Prostate gland (tissue), 2 donors: ENCODE results near the gene CTIF. TPM values are rescaled to one million over a fixed set of nuclear protein-coding genes. Genes with fewer than 3 reads are reported as not detected.
A peak's percentile ranks its signal among the peaks of the same experiment; 100 is the strongest.
"Not testable (repeated sequence)": the region's sequence is repeated elsewhere in the genome, so short reads cannot be mapped to it uniquely, and the experiment has no call there.

Experiments
- DNase-seq: peaks from one replicate; pipeline ENCODE4 v3.0.0-alpha.2; 2019; ENCODE audit warnings: low spot score
- H3K27ac ChIP-seq, 2 donors: fragments of 200-600 bp; sonication (generic); 2 replicates each; pipeline ENCODE4 v1.5.1; 2017 to 2019
- H3K27me3 ChIP-seq: fragments of 200-600 bp; sonication (generic); replicated peaks from 2 replicates; pipeline ENCODE4 v1.5.1; 2019; ENCODE audit not compliant: insufficient read depth
- H3K36me3 ChIP-seq, 2 donors: fragments of 200-600 bp; sonication (generic); 1 replicate in 1 of 2; 2 replicates in 1 of 2; pipeline versions ENCODE4 v1.5.1 to v1.8.1; 2017 to 2019
- H3K4me1 ChIP-seq: fragments of 200-600 bp; sonication (generic); replicated peaks from 2 replicates; pipeline ENCODE4 v1.5.1; 2019
- H3K4me3 ChIP-seq, 2 donors: fragments of 200-600 bp; sonication (generic); 2 replicates each; pipeline ENCODE4 v1.5.1; 2017 to 2019
- H3K9me3 ChIP-seq: fragments of 200-600 bp; sonication (generic); 2 replicates; pipeline ENCODE4 v1.5.1; 2017
- POLR2A ChIP-seq: fragments of 450-650 bp; IDR thresholded peaks from one replicate; pipeline ENCODE4 v1.6.1; 2016; ENCODE audit warnings: antibody characterized with exemption, mild to moderate bottlenecking
- POLR2AphosphoS5 ChIP-seq: sonication (generic); formaldehyde crosslinking; IDR thresholded peaks from one replicate; pipeline ENCODE4 v1.6.1; 2017; ENCODE audit warnings: antibody characterized with exemption
- WGBS: methylation state at CpG from one replicate; pipeline ENCODE4 v1.1.5; 2018; 5-methylcytosine and 5-hydroxymethylcytosine counted together
- intact Hi-C: fragments of 100-400 bp; cut with DNase I; formaldehyde crosslinking; loops from one replicate; pipeline ENCODE4 v1.14.2; 2022
- total RNA-seq, 2 donors: library from RNA; depleted of rRNA; stranded (reverse); fragments of >200 nt; gene quantifications; one replicate each; pipeline ENCODE4 v1.1.0, GENCODE V29; 2016
- TF ChIP-seq, protein P1 (sequence below), 4 experiments: fragments of 200-600 bp in 2 of 4; fragments of 450-650 bp in 2 of 4; sonication (generic) in 2 of 4; IDR thresholded peaks; 1 replicate in 3 of 4; 2 replicates in 1 of 4; pipeline ENCODE4 v1.5.1; 2016 to 2019; ENCODE audit warnings: antibody characterized with exemption in 4 of 4, mild to moderate bottlenecking in 2 of 4, moderate library complexity in 2 of 4

Gene CTIF
- total RNA-seq, 2 donors from 2014 or later = 8.1 to 57.9 TPM

DNA sequence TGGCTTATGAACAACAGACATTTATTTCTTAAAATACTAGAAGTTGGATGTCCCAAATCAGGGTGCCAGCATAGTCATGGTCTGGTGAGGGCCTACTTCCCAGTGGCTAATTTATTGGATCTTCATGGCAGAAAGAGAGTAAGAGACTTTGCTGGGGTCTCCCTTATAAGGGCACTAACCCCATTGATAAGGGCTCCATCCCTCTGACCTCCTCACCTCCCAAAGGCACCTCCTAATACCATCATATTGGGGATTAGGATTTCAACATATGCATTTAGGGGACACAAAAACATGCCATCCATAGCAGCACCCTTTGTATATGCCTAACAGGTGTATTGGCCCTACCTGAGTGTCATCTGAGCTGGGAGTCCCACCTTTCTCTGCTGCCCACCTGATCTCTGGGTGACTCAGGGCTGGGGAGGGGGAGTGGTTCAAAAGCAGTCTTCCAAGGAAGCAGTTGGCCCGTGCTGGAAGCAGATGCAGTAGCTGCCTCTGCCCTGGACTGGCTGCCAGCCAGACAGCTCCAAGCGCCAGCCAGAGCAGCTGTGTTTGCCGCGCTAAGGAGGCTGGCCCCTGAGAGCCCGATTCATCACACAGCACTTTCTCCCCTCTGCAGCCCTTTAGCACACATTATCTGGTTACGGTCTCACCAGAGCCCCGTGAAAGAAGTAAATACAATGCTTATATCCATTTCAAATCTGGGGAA lies 327.4 kb downstream of the CTIF start:
- Histone ChIP-seq H3K9me3 (no peaks in the 10 kb centered on the region), H3K4me1 (no peaks in the 10 kb centered on the region), H3K4me3 (no peak overlapping the region), H3K36me3 (no peaks in the 10 kb centered on the region), H3K27me3 (no peaks in the 10 kb centered on the region), H3K27ac (no peak overlapping the region)
- peak; percentile 46 for DNase-seq
- intact Hi-C loops = no loop called here
- TF ChIP-seq POLR2AphosphoS5 = no peak
- WGBS = 10% methylated on average over 7 of the region's 7 CpGs

DNA sequence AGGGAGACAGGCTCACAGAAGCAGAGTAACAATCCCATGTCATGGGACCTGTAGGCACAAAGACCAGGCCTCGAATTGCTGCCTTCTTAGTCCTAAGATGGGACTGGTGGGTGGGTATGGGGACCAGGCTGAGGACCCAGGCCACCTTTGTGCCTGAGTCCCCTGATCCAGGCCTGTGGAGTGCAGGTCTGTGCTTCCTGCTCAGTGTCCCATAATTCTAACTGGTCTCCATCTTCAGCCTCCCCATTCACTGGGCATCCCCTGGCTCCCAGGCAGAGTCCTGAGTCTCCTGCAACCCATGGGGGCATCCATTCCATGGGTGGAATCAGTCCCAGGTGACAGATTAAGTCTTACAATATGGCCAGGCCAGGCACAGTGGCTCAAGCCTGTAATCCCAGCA lies 328.0 kb downstream of the CTIF start:
- 36% methylated on average over 1 of the region's 1 CpG for WGBS

DNA sequence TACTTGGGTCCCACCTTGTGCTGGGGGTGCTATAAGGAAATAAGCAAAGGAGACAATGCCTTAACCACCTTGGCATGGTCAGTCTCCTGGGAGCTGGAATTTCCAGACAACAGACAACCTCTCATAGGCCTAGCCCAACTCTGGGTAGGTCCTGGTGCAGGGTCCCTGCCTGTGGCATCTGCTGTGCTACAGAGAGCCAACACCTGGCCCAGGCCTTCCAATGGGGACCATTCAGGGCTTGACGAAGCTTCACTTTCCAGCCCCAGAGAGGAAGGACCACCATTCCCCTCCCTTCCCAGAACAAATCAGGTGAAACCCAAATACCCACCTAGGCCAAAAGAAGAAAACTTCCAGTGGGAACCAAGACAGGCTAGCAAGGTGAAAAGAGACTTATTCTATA lies 329.1 kb downstream of the CTIF start:
- intact Hi-C loops = no loop called here
- Histone ChIP-seq H3K27ac (no peak overlapping the region), H3K4me1 (no peaks in the 10 kb centered on the region), H3K9me3 (no peaks in the 10 kb centered on the region), H3K4me3 (no peak overlapping the region), H3K36me3 (no peaks in the 10 kb centered on the region), H3K27me3 (no peaks in the 10 kb centered on the region)
- WGBS = 85% methylated on average over 1 of the region's 1 CpG
- no peak for DNase-seq
- TF ChIP-seq POLR2AphosphoS5 = no peak
- TF ChIP-seq, protein P1, sequence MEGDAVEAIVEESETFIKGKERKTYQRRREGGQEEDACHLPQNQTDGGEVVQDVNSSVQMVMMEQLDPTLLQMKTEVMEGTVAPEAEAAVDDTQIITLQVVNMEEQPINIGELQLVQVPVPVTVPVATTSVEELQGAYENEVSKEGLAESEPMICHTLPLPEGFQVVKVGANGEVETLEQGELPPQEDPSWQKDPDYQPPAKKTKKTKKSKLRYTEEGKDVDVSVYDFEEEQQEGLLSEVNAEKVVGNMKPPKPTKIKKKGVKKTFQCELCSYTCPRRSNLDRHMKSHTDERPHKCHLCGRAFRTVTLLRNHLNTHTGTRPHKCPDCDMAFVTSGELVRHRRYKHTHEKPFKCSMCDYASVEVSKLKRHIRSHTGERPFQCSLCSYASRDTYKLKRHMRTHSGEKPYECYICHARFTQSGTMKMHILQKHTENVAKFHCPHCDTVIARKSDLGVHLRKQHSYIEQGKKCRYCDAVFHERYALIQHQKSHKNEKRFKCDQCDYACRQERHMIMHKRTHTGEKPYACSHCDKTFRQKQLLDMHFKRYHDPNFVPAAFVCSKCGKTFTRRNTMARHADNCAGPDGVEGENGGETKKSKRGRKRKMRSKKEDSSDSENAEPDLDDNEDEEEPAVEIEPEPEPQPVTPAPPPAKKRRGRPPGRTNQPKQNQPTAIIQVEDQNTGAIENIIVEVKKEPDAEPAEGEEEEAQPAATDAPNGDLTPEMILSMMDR (IDR thresholded peaks at IDR 0.05) = no peak
- TF ChIP-seq POLR2A = no peak

More for the DNA sequence above, 328.0 kb downstream of the CTIF start:
- H3K27ac ChIP-seq = no peak overlapping the region
- no peak for DNase-seq
- H3K4me1 ChIP-seq = no peaks in the 10 kb centered on the region
- no peaks in the 10 kb centered on the region for H3K27me3 ChIP-seq
- no peaks in the 10 kb centered on the region for H3K9me3 ChIP-seq
- intact Hi-C loops = no loop called here
- no peak for TF ChIP-seq POLR2AphosphoS5
- TF ChIP-seq, protein P1 (IDR thresholded peaks at IDR 0.05) = no peak
- no peak for TF ChIP-seq POLR2A
- H3K4me3 ChIP-seq = no peak overlapping the region
- no peaks in the 10 kb centered on the region for H3K36me3 ChIP-seq

DNA sequence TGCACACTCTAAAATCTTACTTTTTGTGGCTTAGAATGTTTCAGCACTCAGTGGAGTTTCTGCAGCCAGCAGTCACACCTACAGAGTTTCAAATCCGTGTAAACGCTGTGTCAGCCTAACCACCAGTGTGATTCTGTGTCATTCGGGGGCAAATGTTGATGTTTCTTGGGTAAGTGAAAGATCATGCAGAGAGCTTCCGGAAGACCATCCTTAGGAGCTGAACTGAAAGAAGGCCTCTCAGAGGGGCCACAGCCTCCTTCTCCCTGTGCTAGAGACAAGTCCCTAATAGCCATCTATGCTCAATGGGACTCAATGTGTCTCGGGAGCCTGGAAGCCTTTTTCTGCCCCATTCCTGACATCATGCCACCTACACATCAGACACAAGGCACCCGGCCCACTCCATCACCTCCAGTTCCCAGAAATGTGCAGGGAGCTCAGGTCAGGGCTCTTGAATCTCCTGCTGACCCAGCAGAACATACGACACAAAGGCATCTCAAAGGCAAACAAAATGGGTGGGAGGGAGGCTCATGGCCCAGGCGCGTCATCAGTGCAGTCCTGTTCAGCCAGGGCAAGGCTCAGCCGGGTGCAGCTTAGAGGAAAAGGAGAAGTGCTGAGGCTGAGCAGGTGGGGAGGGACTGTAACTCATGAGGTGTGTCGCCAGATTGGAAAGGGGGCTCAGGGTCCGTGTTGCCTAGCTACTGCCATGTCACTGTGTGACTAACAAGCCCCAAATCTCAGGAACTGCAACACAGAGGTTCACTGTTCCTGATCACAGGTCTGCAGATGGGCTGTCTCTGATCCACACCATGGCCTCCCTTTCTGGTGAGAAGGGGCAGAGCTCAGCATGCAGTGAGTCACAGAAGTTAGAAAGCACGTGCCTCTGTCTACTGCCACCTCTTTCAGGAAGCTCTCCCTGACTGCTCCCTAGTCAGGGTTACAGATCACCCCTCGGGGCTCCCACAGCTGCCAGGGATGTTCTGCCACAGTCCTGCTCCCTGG lies 329.9 kb downstream of the CTIF start:
- WGBS = 63% methylated on average over 14 of the region's 14 CpGs
- Histone ChIP-seq H3K9me3 (no peaks in the 10 kb centered on the region), H3K4me3 (no peak overlapping the region), H3K27me3 (no peaks in the 10 kb centered on the region), H3K4me1 (no peaks in the 10 kb centered on the region), H3K36me3 (no peaks in the 10 kb centered on the region), H3K27ac (no peak overlapping the region)
- DNase-seq = no peak
- intact Hi-C loops = no loop called here
- TF ChIP-seq POLR2AphosphoS5 = no peak
- TF ChIP-seq POLR2A = no peak
- TF ChIP-seq, protein P1 (IDR thresholded peaks at IDR 0.05) = no peak

DNA sequence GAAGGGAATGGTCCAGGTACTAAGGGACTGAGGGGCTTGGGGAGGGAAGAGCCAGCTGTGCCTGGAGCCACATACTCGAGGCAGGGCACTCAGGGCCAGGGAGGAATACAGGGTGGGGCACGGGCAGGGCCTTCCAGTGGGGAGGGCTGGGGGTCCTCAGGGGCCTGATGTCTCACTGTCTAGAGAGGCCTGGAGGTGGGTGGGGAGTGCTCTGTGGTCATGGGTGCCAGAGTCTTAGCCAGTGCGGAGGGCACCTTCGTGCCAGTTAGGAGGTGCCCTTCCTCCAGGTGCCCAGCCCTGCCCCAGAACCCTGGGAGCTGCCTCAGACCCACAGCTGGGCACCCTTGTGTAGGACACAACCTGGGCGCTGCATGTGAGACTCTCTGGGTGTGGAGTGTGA lies 330.8 kb downstream of the CTIF start:
- H3K27ac ChIP-seq = no peak overlapping the region
- 86% methylated on average over 3 of the region's 5 CpGs for WGBS
- no peak overlapping the region for H3K4me3 ChIP-seq
- intact Hi-C loops = no loop called here
- H3K36me3 ChIP-seq = no peaks in the 10 kb centered on the region
- TF ChIP-seq POLR2AphosphoS5 (no peak), POLR2A (no peak)
- TF ChIP-seq, protein P1 (IDR thresholded peaks at IDR 0.05) = no peak
- no peaks in the 10 kb centered on the region for H3K4me1 ChIP-seq
- H3K27me3 ChIP-seq = no peaks in the 10 kb centered on the region
- no peaks in the 10 kb centered on the region for H3K9me3 ChIP-seq
- no peak for DNase-seq

DNA sequence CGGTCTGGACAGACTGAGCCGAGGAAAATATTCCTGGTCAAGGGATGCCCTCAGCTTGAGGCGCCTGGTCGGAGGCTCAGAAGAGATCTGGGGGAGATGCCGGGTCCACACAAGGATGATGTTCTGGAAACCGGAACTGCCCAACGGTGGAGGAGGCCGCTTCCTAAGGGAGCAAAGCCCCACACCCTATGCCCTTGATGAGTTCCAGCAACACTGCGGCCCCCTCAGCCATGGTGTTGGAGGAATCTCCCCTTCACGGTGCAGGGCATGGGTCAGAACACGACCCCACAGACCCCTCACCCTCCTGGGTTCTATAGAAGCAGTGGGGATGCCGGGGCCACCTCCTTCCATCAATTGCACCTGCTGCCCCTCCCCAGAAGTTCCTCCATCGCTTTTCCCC lies 332.1 kb downstream of the CTIF start:
- H3K36me3 ChIP-seq, H3K27me3 ChIP-seq, H3K4me1 ChIP-seq, H3K4me3 ChIP-seq, H3K27ac ChIP-seq, H3K9me3 ChIP-seq, intact Hi-C loops, DNase-seq: not testable (repeated sequence)
- WGBS = 97% methylated on average over 13 of the region's 13 CpGs
